GM12891 (cell line): ENCODE results near the gene ASIC2.

Experiments
- POLR2A ChIP-seq: IDR thresholded peaks from 2 replicates; pipeline ENCODE4 v1.6.1; 2011; ENCODE audit warnings: low read depth, low read length, control low read depth
- POLR2AphosphoS5 ChIP-seq: IDR thresholded peaks from 2 replicates; pipeline ENCODE4 v1.6.1; 2011; ENCODE audit warnings: low read depth, low read length, control low read depth

DNA sequence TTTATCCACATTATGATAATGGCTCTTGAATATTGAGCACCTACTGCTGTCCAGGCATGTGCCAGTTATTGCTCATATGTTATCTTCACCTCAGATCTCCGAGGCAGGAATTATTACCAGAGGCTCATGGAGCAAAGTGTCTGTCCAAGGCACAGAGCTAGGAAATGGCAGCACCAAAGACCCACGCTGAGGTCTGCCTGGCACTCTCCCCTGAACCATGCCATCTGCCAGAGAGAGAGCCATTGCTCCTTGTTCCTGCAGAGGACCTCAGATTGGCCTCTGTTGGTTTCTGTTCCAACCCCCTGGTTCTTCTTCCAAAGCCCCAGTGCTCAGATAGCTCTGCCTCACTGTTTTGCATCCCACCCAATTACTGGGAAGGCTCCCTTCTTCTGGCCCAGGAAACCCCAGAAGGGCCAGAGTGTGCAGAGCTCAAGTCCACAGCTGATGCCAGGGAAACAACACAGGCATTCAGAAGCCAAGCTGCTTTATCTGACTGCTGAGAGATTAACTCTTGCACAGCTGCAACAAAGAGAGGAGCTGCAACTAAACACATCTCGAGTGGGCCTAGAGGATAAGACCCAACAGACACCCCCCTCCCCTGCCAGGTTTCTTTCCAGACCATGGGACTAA is 5.9 kb downstream of the ASIC2 start:
- TF ChIP-seq POLR2AphosphoS5 (no peak), POLR2A (no peak)
